GM19397 (cell line): Measurements from ENCODE around the gene NDUFS3.
A peak's percentile ranks its signal among the peaks of the same experiment; 100 is the strongest.
"Not testable (repeated sequence)": the region's sequence is repeated elsewhere in the genome, so short reads cannot be mapped to it uniquely, and the experiment has no call there.

Experiments
- ATAC-seq: cut with Tn5 transposase; IDR thresholded peaks from one replicate; pipeline ENCODE4 v1.9.1; 2021; ENCODE audit warnings: mild to moderate bottlenecking, moderate library complexity; ENCODE audit not compliant: unreplicated experiment

NDUFS3 gene

GRCh38 chr11:47558695-47559094 is 20.2 kb upstream of the NDUFS3 start:
- no peak for ATAC-seq

GRCh38 chr11:47560426-47560825 is 18.4 kb upstream of the NDUFS3 start:
- ATAC-seq: no peak

- not testable (repeated sequence) for ATAC-seq
Measured at GRCh38 chr11:47562393-47562792, 16.5 kb upstream of the NDUFS3 start.

GRCh38 chr11:47564366-47564765 is 14.5 kb upstream of the NDUFS3 start:
- ATAC-seq: not testable (repeated sequence)

- peak; percentile 16 for ATAC-seq
Measured at GRCh38 chr11:47564933-47565339, 13.9 kb upstream of the NDUFS3 start.

- ATAC-seq: peak; percentile 89
Measured at GRCh38 chr11:47565340-47566148, 13.3 kb upstream of the NDUFS3 start, which contains the start of gene PTPMT1. PTPMT1 (plus strand) TSS chr11:47565599; CDS start chr11:47565623, 24 bp downstream.

- no peak for ATAC-seq
Measured at GRCh38 chr11:47566149-47566698, 12.7 kb upstream of the NDUFS3 start.

GRCh38 chr11:47569646-47570045 is 9.2 kb upstream of the NDUFS3 start:
- no peak for ATAC-seq

- ATAC-seq: no peak
Measured at GRCh38 chr11:47570651-47571356, 8.1 kb upstream of the NDUFS3 start.

GRCh38 chr11:47571357-47571729 is 7.5 kb upstream of the NDUFS3 start:
- ATAC-seq: no peak

- ATAC-seq: no peak
Measured at GRCh38 chr11:47571895-47572294, 7.0 kb upstream of the NDUFS3 start.

GRCh38 chr11:47572715-47573255 is 6.1 kb upstream of the NDUFS3 start:
- no peak for ATAC-seq

- ATAC-seq: no peak
Measured at GRCh38 chr11:47573321-47573720, 5.6 kb upstream of the NDUFS3 start.

GRCh38 chr11:47577460-47578041 is 1.3 kb upstream of the NDUFS3 start:
- ATAC-seq: no peak

GRCh38 chr11:47583844-47584243 is 5.0 kb downstream of the NDUFS3 start:
- no peak for ATAC-seq

GRCh38 chr11:47586098-47586855 is 7.4 kb downstream of the NDUFS3 start, which contains the start of gene FAM180B:
FAM180B (plus strand) TSS chr11:47586678; CDS start chr11:47586769, 91 bp downstream.
- ATAC-seq: no peak

GRCh38 chr11:47587039-47587716 is 8.3 kb downstream of the NDUFS3 start:
- ATAC-seq: no peak

- no peak for ATAC-seq
Measured at GRCh38 chr11:47587723-47588326, 9.0 kb downstream of the NDUFS3 start.

GRCh38 chr11:47589118-47589517 is 10.2 kb downstream of the NDUFS3 start:
- no peak for ATAC-seq
